WERI-Rb-1 (cell line): ENCODE data around the gene OR1L6.

ENCODE experiments used
- DNase-seq: peaks from one replicate; pipeline ENCODE4 v3.0.0-alpha.2; 2020
- H3K27ac ChIP-seq: fragments of 250-450 bp; sonication (Bioruptor Pico); 2 replicates; pipeline ENCODE4 v1.5.1; 2020; ENCODE audit warnings: mild to moderate bottlenecking, moderate library complexity
- H3K27me3 ChIP-seq: fragments of 250-450 bp; sonication (Bioruptor Pico); 2 replicates; pipeline ENCODE4 v1.5.1; 2021; ENCODE audit warnings: mild to moderate bottlenecking, low read depth, moderate library complexity; ENCODE audit not compliant: insufficient read depth, severe bottlenecking
- H3K36me3 ChIP-seq: fragments of 250-450 bp; sonication (Bioruptor Pico); 2 replicates; pipeline ENCODE4 v1.5.1; 2020; ENCODE audit warnings: mild to moderate bottlenecking, moderate library complexity
- H3K4me3 ChIP-seq: 2 replicates; pipeline ENCODE4 v1.5.1; 2011; ENCODE audit warnings: low read depth, mild to moderate bottlenecking, control low read depth, low read length
- H3K9me3 ChIP-seq: fragments of 250-450 bp; sonication (Bioruptor Pico); 2 replicates; pipeline ENCODE4 v1.5.1; 2021; ENCODE audit warnings: mild to moderate bottlenecking, moderate library complexity; ENCODE audit not compliant: severe bottlenecking
- TF ChIP-seq, protein P1 (sequence below): IDR thresholded peaks from 2 replicates; pipeline ENCODE4 v1.5.1; 2011; ENCODE audit warnings: low read depth, mild to moderate bottlenecking, control low read depth, inconsistent platforms, low read length

The OR1L6 gene

DNA sequence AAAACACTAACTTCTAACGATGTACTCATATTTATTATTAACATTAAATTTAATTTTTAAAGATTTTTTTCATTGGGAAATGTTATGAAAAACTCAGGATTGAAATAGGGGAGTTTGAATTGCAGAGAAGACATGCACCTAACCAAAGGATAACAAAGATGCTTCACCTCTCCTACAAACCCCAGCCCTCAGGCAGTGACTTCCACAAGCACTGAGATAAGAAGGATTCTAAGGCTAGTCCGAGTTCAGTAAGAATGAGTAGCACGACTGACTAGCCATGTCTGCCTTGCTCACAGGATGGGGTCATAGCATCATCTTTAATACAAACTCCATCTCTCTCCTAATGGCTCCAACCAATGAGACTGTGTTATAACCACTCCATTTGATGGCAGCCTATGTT, 39.6 kb downstream of the OR1L6 start:
- no peaks in the 10 kb centered on the region for H3K9me3 ChIP-seq
- no peak for DNase-seq
- no peak overlapping the region for H3K27ac ChIP-seq
- H3K36me3 ChIP-seq = no peaks in the 10 kb centered on the region
- H3K27me3 ChIP-seq = peaks cover 4% of the 10 kb centered on the region
- TF ChIP-seq, protein P1, sequence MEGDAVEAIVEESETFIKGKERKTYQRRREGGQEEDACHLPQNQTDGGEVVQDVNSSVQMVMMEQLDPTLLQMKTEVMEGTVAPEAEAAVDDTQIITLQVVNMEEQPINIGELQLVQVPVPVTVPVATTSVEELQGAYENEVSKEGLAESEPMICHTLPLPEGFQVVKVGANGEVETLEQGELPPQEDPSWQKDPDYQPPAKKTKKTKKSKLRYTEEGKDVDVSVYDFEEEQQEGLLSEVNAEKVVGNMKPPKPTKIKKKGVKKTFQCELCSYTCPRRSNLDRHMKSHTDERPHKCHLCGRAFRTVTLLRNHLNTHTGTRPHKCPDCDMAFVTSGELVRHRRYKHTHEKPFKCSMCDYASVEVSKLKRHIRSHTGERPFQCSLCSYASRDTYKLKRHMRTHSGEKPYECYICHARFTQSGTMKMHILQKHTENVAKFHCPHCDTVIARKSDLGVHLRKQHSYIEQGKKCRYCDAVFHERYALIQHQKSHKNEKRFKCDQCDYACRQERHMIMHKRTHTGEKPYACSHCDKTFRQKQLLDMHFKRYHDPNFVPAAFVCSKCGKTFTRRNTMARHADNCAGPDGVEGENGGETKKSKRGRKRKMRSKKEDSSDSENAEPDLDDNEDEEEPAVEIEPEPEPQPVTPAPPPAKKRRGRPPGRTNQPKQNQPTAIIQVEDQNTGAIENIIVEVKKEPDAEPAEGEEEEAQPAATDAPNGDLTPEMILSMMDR = no peak
- no peak overlapping the region for H3K4me3 ChIP-seq

DNA sequence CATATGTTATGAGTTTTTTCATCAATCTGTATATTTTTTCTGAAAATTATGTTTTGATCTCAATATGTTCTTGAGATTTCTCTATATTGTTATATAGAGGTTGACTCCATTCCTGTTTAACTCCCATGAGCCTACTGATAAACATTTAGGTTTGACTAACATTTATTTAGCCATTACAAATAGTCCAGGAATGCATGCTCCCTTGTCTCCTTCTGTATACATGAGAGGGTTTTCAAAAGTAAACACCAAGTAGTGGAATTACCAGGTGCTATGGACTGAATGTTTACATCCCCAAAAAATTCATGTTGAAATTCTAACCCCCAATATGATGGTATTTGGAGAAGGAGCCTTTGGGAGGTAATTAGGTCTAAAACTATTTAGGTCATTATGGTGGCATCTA, 43.2 kb downstream of the OR1L6 start:
- no peak overlapping the region for H3K27ac ChIP-seq
- H3K27me3 ChIP-seq = peaks cover 5% of the 10 kb centered on the region
- TF ChIP-seq, protein P1 = no peak
- no peak overlapping the region for H3K4me3 ChIP-seq
- no peak for DNase-seq
- no peaks in the 10 kb centered on the region for H3K36me3 ChIP-seq
- no peaks in the 10 kb centered on the region for H3K9me3 ChIP-seq

- no peak for DNase-seq
- no peak overlapping the region for H3K4me3 ChIP-seq
- no peaks in the 10 kb centered on the region for H3K36me3 ChIP-seq
- peaks cover 5% of the 10 kb centered on the region for H3K27me3 ChIP-seq
- no peak overlapping the region for H3K27ac ChIP-seq
- H3K9me3 ChIP-seq = no peaks in the 10 kb centered on the region
- TF ChIP-seq, protein P1 = no peak
Measured at GRCh38 chr9:122786338-122786737, 44.2 kb downstream of the OR1L6 start.

GRCh38 chr9:122788831-122789230, 46.7 kb downstream of the OR1L6 start, which contains the start of gene OR5C1:
Gene OR5C1, plus strand, starts transcription at chr9:122788933. Its CDS starts 0 bp downstream, at chr9:122788933.
- peaks cover 5% of the 10 kb centered on the region for H3K27me3 ChIP-seq
- H3K9me3 ChIP-seq = peaks cover 2% of the 10 kb centered on the region
- H3K4me3 ChIP-seq = no peak within 1 kb of the TSS
- no peaks in the 10 kb centered on the region for H3K36me3 ChIP-seq
- TF ChIP-seq, protein P1 = no peak
- H3K27ac ChIP-seq = no peak within 1 kb of the TSS
- no peak for DNase-seq

DNA sequence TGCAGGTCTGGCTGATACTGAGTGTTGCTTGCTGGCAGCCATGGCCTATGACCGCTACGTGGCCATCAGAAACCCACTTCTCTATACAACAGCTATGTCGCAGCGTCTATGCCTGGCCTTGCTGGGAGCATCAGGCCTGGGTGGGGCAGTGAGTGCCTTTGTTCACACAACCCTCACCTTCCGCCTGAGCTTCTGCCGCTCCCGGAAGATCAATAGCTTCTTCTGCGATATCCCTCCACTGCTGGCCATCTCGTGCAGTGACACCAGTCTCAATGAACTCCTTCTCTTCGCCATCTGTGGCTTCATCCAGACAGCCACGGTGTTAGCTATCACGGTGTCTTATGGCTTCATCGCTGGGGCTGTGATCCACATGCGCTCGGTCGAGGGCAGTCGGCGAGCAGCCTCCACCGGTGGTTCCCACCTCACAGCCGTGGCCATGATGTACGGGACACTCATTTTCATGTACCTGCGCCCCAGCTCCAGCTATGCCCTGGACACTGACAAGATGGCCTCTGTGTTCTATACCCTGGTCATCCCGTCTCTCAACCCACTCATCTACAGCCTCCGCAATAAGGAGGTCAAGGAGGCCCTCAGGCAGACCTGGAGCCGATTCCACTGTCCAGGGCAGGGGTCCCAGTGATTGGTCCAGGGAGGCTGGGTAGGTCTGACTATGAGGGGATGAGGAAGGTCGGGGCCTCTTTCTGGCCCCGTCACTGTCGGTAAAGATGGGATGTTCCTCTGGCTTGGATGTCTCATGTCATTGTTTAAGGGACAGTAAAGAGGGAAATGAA, 47.3 kb downstream of the OR1L6 start:
- H3K36me3 ChIP-seq = no peaks in the 10 kb centered on the region
- H3K4me3 ChIP-seq = no peak overlapping the region
- no peak for DNase-seq
- H3K27me3 ChIP-seq = peaks cover 5% of the 10 kb centered on the region
- TF ChIP-seq, protein P1 = no peak
- no peak overlapping the region for H3K27ac ChIP-seq
- peaks cover 2% of the 10 kb centered on the region for H3K9me3 ChIP-seq
